A549 treated with DMSO at 1 μM for 4 hours (cell line): ENCODE data around the gene EID2. TPM values are rescaled to one million over a fixed set of nuclear protein-coding genes. Genes with fewer than 3 reads are reported as not detected.

Experiments used
- total RNA-seq: library from RNA; stranded (reverse); fragments of 200-300 nt; extraction: Qiagen RNA extraction; gene quantifications from 5 replicates; pipeline ENCODE4 v1.2.3, GENCODE V29; 2022; ENCODE audit warnings: low read depth

The EID2 gene, protein sequence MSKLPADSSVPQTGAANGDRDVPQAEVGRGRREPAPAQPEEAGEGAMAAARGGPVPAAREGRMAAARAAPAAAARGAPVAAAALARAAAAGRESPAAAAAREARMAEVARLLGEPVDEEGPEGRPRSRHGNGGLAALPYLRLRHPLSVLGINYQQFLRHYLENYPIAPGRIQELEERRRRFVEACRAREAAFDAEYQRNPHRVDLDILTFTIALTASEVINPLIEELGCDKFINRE
- 35.7 to 47.6 TPM (median 43.3 TPM) in 5 replicates for total RNA-seq

DNA sequence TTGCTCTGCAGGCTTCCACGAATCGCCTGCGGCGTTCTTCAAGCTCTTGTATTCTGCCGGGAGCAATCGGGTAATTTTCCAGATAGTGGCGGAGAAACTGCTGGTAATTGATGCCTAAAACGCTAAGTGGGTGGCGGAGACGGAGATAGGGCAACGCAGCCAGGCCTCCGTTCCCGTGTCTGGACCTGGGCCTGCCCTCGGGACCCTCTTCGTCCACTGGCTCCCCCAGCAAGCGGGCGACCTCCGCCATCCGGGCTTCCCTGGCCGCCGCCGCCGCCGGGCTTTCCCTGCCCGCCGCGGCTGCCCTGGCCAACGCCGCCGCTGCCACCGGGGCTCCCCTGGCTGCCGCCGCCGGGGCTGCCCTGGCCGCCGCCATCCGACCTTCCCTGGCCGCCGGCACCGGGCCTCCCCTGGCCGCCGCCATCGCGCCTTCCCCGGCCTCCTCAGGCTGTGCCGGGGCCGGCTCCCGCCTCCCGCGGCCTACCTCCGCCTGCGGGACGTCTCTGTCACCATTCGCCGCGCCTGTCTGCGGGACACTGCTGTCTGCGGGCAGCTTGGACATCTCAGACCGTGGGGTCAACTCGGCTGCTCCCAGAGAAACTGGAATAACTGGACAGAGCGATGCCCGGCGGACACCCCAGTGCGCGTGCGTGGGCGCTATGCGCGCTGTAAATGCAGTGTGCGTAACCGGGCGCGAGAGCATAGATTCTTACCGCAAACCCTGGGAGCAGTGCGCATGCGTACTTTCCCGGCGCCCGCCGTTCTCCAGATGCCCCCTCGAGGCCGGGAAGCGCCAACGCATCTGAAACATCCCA, at the start of gene EID2:
EID2 (minus strand) TSS at position 644 of the 815 bp plus-strand sequence; CDS start at position 562, 82 bp downstream.

DNA sequence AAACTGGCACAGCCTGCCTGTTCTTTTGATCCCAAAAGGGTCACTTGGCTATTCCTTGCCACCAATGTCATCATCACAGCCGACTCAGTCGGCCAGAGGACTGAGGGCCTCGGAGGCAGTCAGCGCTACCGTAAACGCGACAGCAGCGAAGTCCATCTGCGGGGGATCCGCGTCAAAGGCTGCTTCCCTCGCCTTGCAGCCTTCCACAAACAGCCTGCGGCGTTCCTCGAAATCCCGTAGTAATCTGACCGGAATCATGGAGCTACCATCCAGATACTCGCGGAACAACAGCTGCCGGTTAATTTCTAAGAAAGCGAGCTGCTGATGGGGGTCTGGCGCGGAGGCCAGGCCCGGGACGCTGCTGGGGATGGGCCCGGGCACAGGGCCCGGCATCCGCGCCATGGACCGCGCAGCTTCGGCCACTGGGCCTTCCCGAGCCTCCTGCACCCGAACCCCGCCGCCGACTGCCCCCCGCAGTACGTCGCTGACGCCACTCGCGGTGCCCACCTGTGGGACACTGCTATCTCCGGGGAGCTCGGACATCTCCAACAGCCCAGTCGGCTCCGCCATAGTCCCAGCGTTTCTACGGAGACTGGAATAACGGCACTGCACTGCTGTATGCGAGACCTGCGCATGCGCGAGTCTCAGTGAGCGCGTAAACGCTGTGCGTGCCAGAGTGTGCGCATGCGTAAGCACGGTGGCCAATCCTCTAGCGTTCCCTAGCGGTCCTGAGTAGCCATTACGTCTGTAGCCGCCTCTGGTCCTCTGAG, 7.5 kb downstream of the EID2 start, which contains the start of gene EID2B:
EID2B (minus strand) TSS at position 620 of the 770 bp plus-strand sequence; CDS start at position 570, 50 bp downstream.

DNA sequence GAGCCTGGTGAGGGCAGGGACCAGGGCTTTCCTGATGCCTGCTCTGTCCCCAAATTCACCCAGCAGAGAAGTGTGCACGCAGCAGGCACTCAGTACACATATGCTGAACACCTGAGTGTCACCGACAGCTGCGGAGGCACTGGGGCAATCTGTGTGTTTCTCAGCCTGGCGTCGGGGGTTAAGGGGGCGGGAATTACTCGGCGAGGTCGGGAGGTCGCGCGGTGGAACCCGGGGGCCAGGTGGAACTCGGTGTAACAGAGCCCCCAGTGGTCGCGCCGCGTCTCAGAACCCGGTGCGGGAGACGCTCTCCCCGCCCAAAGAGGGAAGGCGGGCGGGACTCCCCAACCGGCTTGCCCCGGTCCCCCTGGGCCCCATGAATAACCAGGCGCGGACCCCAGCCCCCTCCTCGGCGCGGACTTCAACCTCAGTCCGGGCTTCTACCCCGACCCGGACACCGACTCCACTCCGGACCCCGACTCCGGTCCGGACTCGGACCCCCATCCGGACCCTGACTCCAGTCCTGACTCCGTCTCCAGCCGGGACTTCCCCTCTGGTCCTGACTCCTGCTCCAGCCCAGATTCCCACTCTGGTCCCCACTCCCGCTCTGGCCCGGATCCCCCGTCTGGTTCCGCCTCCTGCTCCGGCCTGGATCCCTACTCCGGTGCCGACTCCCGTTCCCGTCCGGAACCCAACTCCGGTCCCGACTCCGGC, 25.0 kb downstream of the EID2 start, which contains the start of gene SELENOV:
SELENOV (plus strand) TSS at position 300 of the 711 bp plus-strand sequence; CDS start at position 374, 74 bp downstream.

DNA sequence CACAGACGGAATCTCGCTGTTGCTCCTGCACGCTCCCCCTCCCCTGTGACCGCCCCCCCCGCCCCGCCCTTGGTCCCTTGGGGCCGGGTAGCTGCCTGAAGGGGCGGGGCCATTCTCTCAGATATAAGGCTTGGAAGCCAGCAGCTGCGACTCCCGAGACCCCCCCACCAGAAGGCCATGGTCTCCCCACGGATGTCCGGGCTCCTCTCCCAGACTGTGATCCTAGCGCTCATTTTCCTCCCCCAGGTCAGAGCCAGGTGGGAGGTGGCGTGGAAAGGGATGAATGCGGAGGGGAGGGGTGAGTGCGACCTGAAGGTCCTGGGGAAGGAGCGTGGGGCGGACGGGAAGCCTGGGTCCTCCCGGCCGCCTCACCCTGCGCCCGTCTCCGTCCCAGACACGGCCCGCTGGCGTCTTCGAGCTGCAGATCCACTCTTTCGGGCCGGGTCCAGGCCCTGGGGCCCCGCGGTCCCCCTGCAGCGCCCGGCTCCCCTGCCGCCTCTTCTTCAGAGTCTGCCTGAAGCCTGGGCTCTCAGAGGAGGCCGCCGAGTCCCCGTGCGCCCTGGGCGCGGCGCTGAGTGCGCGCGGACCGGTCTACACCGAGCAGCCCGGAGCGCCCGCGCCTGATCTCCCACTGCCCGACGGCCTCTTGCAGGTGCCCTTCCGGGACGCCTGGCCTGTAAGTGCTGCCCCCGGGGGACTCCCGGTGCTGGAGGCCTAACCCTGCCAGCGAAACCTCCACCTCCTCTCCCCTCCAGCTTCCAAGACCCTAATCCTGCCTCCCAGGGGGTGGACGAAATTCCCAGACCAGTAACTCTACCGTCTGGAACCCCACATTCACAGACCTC, 40.9 kb downstream of the EID2 start, which contains the start of gene DLL3:
DLL3 (plus strand) TSS at position 150 of the 845 bp plus-strand sequence; CDS start at position 178, 28 bp downstream.

Other genes with a start within 250 kb of the EID2 start
- 0.15 to 0.28 TPM (median 0.27 TPM) in 3 of 5 replicates, not detected in the others for gene IFNL1, start 243.8 kb downstream of the EID2 start, total RNA-seq
- gene LRFN1, start 219.3 kb downstream of the EID2 start, total RNA-seq: 7.6 to 14.2 TPM (median 10.9 TPM) in 5 replicates
- gene GMFG, start 204.1 kb downstream of the EID2 start, total RNA-seq: 0.24 to 0.83 TPM (median 0.45 TPM) in 5 replicates
- 124 to 189 TPM (median 173 TPM) in 5 replicates for gene SAMD4B, start 197.7 kb downstream of the EID2 start, total RNA-seq
- 62.8 to 77.0 TPM (median 70.6 TPM) in 5 replicates for gene PAF1, start 149.1 kb downstream of the EID2 start, total RNA-seq
- 64.5 to 67.1 TPM (median 65.6 TPM) in 5 replicates for gene MED29, start 148.8 kb downstream of the EID2 start, total RNA-seq
- 52.1 to 60.7 TPM (median 57.1 TPM) in 5 replicates for gene ZFP36, start 133.3 kb downstream of the EID2 start, total RNA-seq
- 38.8 to 65.0 TPM (median 54.8 TPM) in 5 replicates for gene PLEKHG2, start 127.5 kb downstream of the EID2 start, total RNA-seq
- 6,546 to 7,499 TPM (median 7,130 TPM) in 5 replicates for gene RPS16, start 104.2 kb downstream of the EID2 start, total RNA-seq
- gene SUPT5H, start 94.6 kb downstream of the EID2 start, total RNA-seq: 175 to 216 TPM (median 185 TPM) in 5 replicates
- gene TIMM50, start 59.3 kb downstream of the EID2 start, total RNA-seq: 173 to 234 TPM (median 221 TPM) in 5 replicates
- gene DLL3, start 41.2 kb downstream of the EID2 start, total RNA-seq: 4.9 to 10.9 TPM (median 10.4 TPM) in 5 replicates
- not detected in 5 replicates for gene SELENOV, start 25.0 kb downstream of the EID2 start, total RNA-seq
- gene EID2B, start 7.3 kb downstream of the EID2 start, total RNA-seq: 6.4 to 12.9 TPM (median 7.5 TPM) in 5 replicates
- gene LGALS13, start 62.4 kb upstream of the EID2 start, total RNA-seq: not detected in 5 replicates
- gene LGALS16, start 115.8 kb upstream of the EID2 start, total RNA-seq: not detected in 5 replicates
- not detected in 5 replicates for gene LGALS14, start 164.3 kb upstream of the EID2 start, total RNA-seq
- not detected in 5 replicates for gene CLC, start 197.9 kb upstream of the EID2 start, total RNA-seq
- gene LEUTX, start 238.7 kb upstream of the EID2 start, total RNA-seq: not detected in 5 replicates